ENCODE data around the gene PRICKLE3. TPM values are rescaled to one million over a fixed set of nuclear protein-coding genes. Genes with fewer than 3 reads are reported as not detected.

The PRICKLE3 gene
- total and polyA plus RNA-seq, 2 experiments from 2014 or later: 4.7 to 13.7 TPM

DNA sequence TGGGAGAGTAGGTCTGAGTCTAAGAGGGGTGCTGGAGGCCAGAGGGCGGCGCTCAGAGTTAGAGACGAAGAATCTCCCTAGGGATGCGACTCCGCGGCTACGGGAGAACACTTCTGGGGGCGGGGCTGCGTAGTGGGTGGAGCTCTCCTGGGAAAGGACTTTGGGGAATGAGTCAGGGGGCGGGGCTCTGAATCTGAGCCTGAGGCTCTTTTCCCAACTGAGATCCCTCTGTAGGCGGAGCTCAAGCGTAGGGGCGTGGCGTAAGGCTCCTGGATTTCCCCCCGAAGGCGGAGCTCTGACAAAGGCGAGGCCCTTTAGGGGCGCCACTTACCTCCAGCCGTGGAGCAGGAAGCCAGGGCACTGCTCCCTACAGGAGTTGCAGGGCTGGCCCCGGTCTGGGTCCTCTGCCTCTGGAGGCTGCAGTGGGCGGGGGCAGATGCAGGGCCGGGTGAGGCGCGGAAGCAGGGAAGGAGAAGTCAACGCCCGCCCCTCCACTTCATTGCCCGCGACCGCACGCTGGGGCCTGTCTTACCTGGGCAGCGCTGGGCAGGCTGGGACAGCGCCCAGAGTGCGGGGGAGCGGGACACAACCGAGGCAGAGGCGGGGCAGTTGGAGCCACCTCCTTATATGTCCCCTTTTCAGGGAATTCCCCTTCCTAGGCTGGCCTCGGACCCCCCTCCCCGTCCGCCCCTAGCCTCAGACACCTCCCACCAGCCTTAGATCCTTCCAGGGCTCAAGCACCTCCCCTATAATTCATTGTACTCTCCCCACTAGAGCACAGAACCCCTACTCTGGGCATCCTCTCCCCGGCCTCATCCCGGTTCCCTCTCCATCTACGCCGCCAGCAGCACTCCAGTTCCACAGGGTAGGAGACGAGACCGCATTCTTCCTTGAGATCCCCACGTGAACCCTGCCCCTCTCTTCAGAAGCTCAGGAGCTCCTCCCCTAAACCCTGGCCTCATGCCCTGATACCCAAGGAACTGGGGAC is 1.6 kb downstream of the PRICKLE3 start:
- Histone ChIP-seq H3K79me2 (replicated peaks; ENCODE audit: insufficient read depth) (no peaks in the 10 kb centered on the region), H3F3A (replicated peaks; ENCODE audit: low read depth) (no peaks in the 10 kb centered on the region; the same call in 1 of the 2 replicates), H3K4me1 (ENCODE audit: insufficient read depth) (no peaks in the 10 kb centered on the region), H3K27ac (ENCODE audit: low read depth) (no peak overlapping the region), H4K20me1 (replicated peaks; ENCODE audit: insufficient read depth) (no peaks in the 10 kb centered on the region), H2AFZ (no peak overlapping the region), H3K9me2 (ENCODE audit: insufficient read depth) (no peaks in the 10 kb centered on the region), H3K4me2 (peak overlapping the region; percentile 80), H3K4me3 (peak overlapping the region; percentile 63), H3K27me3 (ENCODE audit: insufficient read depth) (no peaks in the 10 kb centered on the region), H3K36me3 (ENCODE audit: insufficient read depth) (no peaks in the 10 kb centered on the region)
- Mint-ChIP-seq H3K27me3 (ENCODE audit: insufficient read depth, low read depth, poor library complexity) (peaks cover 7% of the 10 kb centered on the region), H3K9me3 (no peaks in the 10 kb centered on the region), H3K27ac (peak overlapping the region; percentile 82), H3K4me3 (peak overlapping the region; percentile 80), H3K36me3 (ENCODE audit: low read depth) (peaks cover 19% of the 10 kb centered on the region), H3K4me1 (peaks cover 16% of the 10 kb centered on the region)
- ATAC-seq: peak; percentile 81
- TF ChIP-seq STAT1 (IDR thresholded peaks at IDR 0.05; ENCODE audit: unreplicated experiment) (no peak), POLR2AphosphoS5 (IDR thresholded peaks at IDR 0.05; ENCODE audit: low read depth) (peak; percentile 64; the same call in 1 of the 2 replicates), CTCF (conservative IDR thresholded peaks at IDR 0.05; ENCODE audit: low read depth in 2 of 2) (peak in 1 of 2 experiments; percentile 43; a peak in 2 of 4 replicates), EZH2 (IDR thresholded peaks at IDR 0.05; ENCODE audit: low read depth, unreplicated experiment) (no peak)
- peak; percentile 97 for DNase-seq (ENCODE audit: low spot score)

DNA sequence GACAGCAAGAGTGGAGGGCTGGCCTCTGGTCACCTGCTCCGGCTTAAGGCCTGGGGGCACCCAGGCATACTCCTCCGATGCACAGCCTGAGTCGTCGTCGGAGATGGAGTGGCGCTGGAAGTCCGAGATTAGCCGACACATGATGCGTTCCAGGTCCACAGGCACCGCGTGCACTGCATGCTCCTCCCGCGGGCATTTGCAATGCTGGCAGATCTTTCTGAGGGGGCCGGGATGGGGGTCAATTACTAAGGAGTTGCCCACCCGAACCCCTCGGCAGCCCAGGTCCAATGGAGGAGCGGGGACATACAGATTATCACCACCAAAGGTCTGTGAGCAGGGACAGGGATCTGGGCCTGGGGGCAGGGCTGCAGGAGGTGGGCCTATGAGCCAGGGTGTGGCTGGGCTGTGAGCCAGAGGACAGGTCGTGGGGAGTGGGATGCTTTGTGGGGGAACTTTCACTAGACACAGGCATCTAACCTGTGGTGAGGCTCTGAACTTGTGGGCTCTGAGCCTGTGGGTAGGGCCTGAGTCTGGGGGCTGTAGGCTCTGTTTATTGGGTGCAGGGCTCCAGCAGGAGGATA is 2.4 kb downstream of the PRICKLE3 start:
- Histone ChIP-seq H3K79me2 (replicated peaks; ENCODE audit: insufficient read depth) (no peaks in the 10 kb centered on the region), H3K27me3 (ENCODE audit: insufficient read depth) (no peaks in the 10 kb centered on the region), H3K9me2 (ENCODE audit: insufficient read depth) (no peaks in the 10 kb centered on the region), H3K4me1 (ENCODE audit: insufficient read depth) (no peaks in the 10 kb centered on the region), H3K4me3 (no peak overlapping the region), H3K4me2 (peak overlapping the region; percentile 67; the same call in 1 of the 2 replicates), H2AFZ (no peak overlapping the region), H3K27ac (ENCODE audit: low read depth) (no peak overlapping the region), H3F3A (replicated peaks; ENCODE audit: low read depth) (no peaks in the 10 kb centered on the region; the same call in 1 of the 2 replicates), H4K20me1 (replicated peaks; ENCODE audit: insufficient read depth) (no peaks in the 10 kb centered on the region), H3K36me3 (ENCODE audit: insufficient read depth) (no peaks in the 10 kb centered on the region)
- peaks cover 24% of the 10 kb centered on the region for H3K36me3 Mint-ChIP-seq (ENCODE audit: low read depth)
- ATAC-seq: peak; percentile 2; the same call in 2 of the 3 replicates
- no peak for DNase-seq (ENCODE audit: low spot score)
- H3K4me3 Mint-ChIP-seq: peak overlapping the region; percentile 80
- H3K27me3 Mint-ChIP-seq (ENCODE audit: insufficient read depth, low read depth, poor library complexity): peaks cover 7% of the 10 kb centered on the region
- H3K27ac Mint-ChIP-seq: peak overlapping the region; percentile 72
- no peaks in the 10 kb centered on the region for H3K9me3 Mint-ChIP-seq
- H3K4me1 Mint-ChIP-seq: peaks cover 16% of the 10 kb centered on the region
- TF ChIP-seq CREB1 (CRISPR knock-in tag; IDR thresholded peaks at IDR 0.05; ENCODE audit: low read depth) (no peak), CTCF (conservative IDR thresholded peaks at IDR 0.05; ENCODE audit: low read depth in 2 of 2) (no peak), POLR2AphosphoS5 (IDR thresholded peaks at IDR 0.05; ENCODE audit: low read depth) (no peak), ZNF462 (CRISPR knock-in tag; IDR thresholded peaks at IDR 0.05) (no peak), NANOG (IDR thresholded peaks at IDR 0.05; ENCODE audit: borderline replicate concordance) (no peak)
